ENCODE measurements around the gene STUB1. TPM values are rescaled to one million over a fixed set of nuclear protein-coding genes. Genes with fewer than 3 reads are reported as not detected.

Gene STUB1
- total RNA-seq, 1 donor from 2014 or later: 71.2 TPM

DNA sequence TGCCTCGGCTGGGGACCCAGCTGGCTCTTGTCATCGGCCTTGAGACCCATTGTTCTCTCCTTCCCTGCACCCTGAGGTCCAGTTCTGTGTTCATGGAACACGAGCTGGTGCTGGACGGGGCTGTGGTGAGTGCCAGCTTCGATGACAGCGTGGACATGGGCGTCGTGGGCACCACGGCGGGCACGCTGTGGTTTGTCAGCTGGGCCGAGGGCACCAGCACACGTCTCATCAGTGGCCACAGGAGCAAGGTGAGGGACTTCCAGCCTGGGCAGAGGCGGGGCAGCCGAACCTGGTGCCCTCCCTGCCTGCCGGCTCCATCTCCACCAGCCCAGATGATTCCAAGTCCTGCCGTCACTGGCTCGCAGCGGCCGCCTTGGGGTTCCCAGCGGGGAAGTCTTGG lies 17.6 kb upstream of the STUB1 start:
- intact Hi-C loops (cut with micrococcal nuclease): no loop called here

GRCh38 chr16:666572-666971 lies 13.6 kb upstream of the STUB1 start:
- intact Hi-C loops (cut with micrococcal nuclease): no loop called here

DNA sequence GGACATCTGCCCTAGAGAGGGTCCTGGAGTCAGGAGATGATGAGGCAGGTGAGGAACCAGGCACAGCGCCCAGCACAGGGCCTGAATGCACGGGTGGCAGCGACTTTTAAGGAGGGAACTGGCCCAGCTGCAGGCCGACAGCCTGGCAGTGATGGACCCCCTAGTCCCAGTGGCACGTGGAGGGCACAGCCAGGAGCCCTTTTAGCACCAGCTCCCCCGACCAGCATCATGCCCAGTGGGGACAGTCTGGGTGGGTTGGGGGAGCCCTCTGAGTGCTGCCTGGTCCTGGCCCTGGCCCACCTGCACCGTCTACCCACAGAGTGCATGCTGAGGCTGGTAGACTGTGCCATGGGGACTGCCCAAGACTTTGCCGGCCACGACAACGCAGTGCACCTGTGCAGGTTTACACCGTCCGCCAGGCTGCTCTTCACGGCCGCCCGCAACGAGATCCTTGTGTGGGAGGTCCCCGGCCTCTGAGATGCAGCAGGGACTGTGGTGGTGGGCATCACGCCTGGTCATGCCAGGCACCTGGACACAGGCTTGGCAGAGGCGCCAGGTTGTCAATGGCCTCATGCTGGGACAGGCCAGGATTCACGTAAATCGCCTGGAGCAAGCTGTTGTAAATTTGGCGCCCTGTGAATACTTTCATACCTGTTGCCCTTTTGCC lies 13.0 kb upstream of the STUB1 start:
- intact Hi-C loops (cut with micrococcal nuclease): no loop called here

DNA sequence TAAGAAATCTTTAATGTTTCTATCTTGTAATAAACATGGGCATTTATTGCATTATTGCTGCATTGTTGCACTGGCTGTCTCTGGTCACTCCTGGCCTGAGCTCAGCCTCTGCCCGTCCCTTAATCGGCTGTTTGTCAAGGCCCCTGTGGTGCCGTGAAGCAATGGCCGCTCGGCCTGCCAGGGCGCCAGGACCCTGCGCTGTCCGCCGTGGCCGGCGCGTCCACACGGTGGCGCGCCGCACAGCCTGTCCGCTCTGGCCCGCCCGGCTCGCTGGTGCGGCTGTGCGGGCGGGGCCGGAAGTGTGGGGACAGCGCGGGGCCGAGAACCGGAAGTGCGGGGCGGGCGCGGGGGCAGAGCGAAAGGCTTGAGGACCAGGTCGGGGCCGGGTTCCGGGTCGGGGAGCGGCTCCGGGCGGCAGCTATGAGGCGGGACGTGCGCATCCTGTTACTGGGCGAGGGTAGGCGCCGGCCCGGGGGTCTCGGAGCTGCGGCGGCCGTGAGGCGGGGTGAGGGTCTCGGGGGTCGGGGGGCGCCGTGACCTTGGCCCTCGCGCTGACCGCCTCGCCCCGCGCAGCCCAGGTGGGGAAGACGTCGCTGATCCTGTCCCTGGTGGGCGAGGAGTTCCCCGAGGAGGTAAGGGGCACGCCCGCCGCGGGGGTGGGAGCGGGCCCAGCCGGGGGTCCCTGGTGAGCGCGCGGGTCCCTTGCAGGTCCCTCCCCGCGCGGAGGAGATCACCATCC lies 12.3 kb upstream of the STUB1 start, which contains the start of gene RHOT2:
TSS of gene RHOT2 (plus strand) at position 353 of the 739 bp plus-strand sequence. CDS start at position 421, 68 bp downstream.
- intact Hi-C loops (cut with micrococcal nuclease): loop anchor here (1.0 kb wide), 1 partner anchor 11 kb away; no protein-coding TSS in a partner anchor

DNA sequence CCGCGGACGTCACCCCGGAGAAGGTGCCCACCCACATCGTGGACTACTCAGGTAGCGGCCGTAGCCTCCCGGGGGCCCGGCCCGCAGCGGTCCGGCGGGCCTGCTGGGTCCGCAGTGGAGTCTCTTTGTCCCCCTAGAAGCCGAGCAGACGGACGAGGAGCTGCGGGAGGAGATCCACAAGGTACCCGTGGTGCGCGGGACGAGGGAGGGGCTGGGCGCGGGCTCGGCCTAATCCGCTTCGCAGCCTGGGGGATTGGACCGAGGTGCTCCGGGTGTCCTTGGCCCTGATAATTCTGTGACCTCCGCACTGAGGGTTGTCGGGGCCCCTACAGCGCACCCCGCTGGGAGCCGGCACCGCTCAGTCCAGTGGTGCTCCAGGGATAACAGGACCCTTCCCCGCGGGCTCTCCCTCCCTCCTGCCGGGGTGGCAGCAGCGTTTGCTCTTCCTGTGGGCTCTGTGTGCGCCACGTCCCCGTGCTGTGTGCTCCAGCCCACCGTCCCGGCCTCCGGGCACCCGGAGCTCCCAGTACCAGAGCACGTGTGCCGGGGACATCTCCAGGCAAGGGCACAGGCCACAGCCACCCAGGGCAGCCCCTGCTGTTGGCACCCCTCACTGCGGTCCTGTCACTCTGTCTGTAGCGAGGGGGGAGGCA lies 11.6 kb upstream of the STUB1 start:
- intact Hi-C loops (cut with micrococcal nuclease): loop anchor here (1.0 kb wide), 1 partner anchor 11 kb away; no protein-coding TSS in a partner anchor

DNA sequence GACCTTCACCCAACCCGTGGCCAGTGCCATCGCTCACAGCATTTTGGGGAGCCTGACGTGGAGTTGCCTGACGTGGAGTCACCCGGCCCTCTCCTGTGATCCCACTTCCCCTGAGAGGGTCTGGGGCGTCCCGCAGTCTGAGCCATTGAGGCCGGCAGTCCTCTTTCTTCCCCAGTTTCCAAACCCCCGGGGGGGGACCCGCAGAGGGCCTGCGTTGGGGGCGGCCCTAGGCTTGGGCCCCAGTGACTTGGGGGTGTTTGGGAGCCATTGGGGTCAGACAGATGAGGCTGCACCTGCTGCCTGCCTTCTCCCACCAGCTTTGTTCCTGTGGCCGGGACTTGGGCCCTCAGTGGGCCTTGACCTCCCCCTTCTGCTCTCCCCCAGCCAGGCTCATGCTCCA lies 10.5 kb upstream of the STUB1 start:
- intact Hi-C loops (cut with micrococcal nuclease): no loop called here

- intact Hi-C loops (cut with micrococcal nuclease): no loop called here
These were observed 9.5 kb upstream of the STUB1 start for GRCh38 chr16:670485-671352.

GRCh38 chr16:671353-672131 lies 8.7 kb upstream of the STUB1 start:
- intact Hi-C loops (cut with micrococcal nuclease): no loop called here

DNA sequence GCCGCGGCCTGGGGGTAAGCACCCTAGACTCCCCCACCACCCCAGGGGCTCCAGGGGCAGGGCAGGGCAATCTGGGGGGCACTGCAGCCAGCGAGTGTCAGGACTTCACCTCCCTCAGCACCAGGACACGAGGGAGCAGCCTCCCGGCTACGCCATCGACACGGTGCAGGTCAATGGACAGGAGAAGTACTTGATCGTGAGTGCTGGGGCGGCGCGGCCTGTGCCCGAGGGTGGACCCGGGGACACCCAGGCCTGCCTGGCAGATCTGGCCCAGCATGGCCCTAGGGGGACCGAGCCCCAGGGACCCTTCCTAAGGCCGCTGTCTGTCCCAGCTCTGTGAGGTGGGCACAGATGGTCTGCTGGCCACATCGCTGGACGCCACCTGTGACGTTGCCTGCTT lies 7.8 kb upstream of the STUB1 start:
- intact Hi-C loops (cut with micrococcal nuclease): no loop called here

DNA sequence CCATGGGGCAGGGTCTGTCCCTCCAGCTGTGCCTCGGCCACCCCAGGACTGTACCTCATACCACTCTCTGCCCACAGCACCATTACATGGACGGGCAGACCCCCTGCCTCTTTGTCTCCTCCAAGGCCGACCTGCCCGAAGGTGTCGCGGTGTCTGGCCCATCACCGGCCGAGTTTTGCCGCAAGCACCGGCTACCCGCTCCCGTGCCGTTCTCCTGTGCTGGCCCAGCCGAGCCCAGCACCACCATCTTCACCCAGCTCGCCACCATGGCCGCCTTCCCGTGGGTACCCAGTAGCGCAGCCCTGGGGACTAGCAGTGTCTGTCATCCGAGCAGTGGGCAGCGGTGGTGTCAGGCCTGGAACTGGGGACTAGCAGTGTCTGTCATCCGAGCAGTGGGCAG lies 7.4 kb upstream of the STUB1 start:
- intact Hi-C loops (cut with micrococcal nuclease): no loop called here

DNA sequence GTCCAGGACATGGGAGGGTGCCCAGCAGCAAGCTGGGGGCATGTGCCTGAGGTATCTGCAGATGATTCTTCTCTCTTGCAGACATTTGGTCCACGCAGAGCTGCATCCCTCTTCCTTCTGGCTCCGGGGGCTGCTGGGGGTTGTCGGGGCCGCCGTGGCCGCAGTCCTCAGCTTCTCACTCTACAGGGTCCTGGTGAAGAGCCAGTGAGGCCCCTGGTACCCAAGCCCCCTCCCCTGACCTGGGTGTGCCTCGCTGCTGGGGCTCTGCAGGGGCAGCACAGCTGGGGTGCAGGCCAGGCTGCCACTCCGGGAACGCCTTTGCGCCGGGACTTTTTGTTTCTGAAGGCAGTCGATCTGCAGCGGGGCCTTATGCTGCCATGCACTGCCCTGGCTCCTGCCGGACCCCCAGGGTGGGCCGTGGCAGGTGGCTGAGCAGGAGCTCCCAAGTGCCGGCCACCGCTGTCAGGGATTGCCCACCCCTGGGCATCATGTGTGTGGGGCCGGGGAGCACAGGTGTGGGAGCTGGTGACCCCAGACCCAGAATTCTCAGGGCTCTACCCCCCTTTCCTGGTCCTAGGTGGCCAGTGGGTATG lies 6.7 kb upstream of the STUB1 start:
- intact Hi-C loops (cut with micrococcal nuclease): no loop called here

GRCh38 chr16:674214-674881 lies 5.9 kb upstream of the STUB1 start:
- intact Hi-C loops (cut with micrococcal nuclease): no loop called here

DNA sequence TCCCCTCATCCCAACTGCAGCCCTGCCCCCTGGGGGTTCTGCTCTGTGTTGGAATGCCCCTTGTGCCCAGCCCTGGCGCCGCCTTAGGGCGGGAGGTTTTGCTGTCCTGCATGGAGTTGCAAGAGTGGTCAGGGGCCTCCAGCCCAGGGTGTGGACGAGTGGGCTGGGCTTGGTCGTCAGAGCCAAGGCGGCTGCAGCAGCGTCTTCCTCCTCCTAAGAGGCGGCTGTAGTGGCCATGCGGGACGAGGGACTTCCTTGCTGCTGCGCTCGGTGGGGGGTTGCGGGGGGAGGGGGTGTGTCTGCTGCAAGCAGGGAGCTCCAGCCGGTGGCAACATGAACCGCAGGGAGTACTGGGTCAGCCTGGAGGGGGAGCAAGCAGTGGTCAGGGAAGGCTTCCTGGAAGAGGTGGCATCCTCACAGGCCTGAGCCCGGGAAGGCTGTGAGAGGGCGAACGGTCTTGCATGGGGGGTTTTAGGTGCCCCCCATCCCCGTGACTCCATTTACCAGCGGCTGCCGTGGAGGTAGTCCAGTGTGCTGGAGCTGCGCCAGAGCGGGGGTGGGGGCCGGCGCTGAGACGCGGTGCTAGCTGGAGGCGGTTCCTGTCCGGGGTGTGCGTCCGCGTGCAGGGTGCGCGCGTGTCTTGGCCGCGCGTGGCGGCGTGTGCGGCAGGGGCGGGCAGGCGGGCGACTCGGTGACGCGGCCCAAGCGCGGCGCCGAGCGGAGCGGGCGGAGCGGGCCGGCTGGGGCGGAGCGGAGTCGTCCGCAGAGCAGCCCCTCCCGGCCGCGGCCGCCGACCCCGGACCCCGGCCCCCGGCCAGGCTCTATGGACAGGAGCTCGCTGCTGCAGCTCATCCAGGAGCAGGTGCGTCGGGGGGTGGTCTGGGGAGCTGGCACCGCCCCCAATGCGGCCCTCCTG lies 5.0 kb upstream of the STUB1 start, which contains the start of gene RHBDL1:
TSS of gene RHBDL1 (plus strand) at position 704 of the 916 bp plus-strand sequence. CDS start at position 824, 120 bp downstream.
- intact Hi-C loops (cut with micrococcal nuclease): no loop called here

DNA sequence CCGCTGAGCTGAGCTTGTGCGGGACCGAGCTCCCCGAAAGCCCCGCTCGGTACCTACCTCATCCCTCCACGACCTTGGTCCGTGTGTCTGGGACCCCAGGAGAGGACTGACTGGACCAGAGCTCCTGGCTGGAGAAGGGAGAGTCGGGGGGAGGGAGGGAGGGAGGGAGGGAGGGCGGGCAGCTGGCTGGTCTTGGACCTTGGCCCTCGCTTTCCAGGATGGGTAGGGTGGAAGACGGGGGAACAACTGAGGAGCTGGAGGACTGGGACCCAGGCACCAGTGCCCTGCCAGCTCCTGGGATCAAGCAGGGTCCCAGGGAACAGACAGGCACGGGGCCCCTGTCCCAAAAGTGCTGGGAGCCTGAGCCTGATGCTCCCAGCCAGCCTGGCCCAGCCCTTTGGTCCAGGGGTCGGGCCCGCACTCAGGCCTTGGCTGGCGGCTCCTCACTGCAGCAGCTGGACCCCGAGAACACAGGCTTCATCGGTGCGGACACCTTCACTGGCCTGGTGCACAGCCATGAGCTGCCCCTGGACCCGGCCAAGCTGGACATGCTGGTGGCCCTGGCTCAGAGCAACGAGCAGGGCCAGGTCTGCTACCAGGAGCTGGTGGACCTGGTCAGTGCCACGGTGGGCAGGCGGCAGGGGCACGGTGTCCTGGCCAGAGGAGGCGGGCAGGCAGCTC lies 4.2 kb upstream of the STUB1 start:
- intact Hi-C loops (cut with micrococcal nuclease): no loop called here

GRCh38 chr16:676565-676902 lies 3.7 kb upstream of the STUB1 start:
- intact Hi-C loops (cut with micrococcal nuclease): no loop called here

DNA sequence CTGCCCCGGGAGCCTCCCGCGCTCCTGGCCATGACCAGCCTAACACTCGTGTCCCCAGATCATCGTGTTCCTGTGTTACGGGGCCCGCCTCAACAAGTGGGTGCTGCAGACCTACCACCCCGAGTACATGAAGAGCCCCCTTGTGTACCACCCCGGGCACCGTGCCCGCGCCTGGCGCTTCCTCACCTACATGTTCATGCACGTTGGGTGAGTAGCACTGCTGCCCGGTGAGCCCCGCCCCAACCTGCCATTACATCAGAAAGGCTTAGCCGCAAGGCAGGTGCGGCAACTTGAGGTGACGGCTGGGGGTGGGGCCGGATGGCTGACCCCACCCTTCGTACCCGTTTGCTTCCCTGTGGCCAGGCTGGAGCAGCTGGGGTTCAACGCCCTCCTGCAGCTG lies 3.3 kb upstream of the STUB1 start:
- intact Hi-C loops (cut with micrococcal nuclease): no loop called here

DNA sequence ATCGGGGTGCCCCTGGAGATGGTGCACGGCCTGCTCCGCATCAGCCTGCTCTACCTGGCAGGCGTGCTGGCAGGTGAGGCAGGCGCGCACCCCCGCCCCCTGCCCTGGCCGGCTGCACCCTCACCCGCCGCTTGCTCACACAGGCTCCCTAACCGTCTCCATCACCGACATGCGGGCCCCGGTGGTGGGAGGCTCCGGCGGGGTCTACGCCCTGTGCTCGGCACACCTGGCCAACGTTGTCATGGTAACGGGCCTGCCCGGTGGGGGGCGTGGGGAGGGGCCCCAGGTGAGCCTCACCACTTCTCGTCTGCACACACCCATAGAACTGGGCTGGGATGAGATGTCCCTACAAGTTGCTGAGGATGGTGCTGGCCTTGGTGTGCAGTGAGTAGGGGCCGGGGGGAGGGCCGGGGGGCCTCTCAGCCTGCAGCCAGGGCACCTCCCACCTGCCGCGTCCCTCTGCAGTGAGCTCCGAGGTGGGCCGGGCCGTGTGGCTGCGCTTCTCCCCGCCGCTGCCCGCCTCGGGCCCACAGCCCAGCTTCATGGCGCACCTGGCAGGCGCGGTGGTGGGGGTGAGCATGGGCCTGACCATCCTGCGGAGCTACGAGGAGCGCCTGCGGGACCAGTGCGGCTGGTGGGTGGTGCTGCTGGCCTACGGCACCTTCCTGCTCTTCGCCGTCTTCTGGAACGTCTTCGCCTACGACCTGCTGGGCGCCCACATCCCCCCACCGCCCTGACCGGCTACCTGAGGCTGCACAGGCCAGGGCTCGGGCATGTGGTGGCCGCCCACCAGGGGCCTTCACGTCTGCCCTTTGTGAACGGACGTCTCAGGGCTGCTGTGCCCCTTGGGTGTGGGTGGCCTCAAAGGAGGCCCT lies 2.7 kb upstream of the STUB1 start:
- intact Hi-C loops (cut with micrococcal nuclease): no loop called here
